Muscle layer of duodenum (tissue), 2 donors: Measurements from ENCODE around the gene EHF.
"Not testable (repeated sequence)": the region's sequence is repeated elsewhere in the genome, so short reads cannot be mapped to it uniquely, and the experiment has no call there.

Experiments
- H3K27ac ChIP-seq: one replicate; pipeline ENCODE4 v1.7.0; 2013; ENCODE audit warnings: mild to moderate bottlenecking, low read length
- H3K27me3 ChIP-seq: one replicate; pipeline ENCODE4 v1.7.0; 2013; ENCODE audit warnings: low read depth, mild to moderate bottlenecking, control low read depth, low read length
- H3K36me3 ChIP-seq, 2 donors: one replicate each; pipeline ENCODE4 v1.7.0; 2013; ENCODE audit warnings: low read length in 2 of 2, control low read depth in 1 of 2, mild to moderate bottlenecking in 1 of 2; ENCODE audit not compliant: insufficient read depth in 2 of 2, control insufficient read depth in 1 of 2
- H3K4me1 ChIP-seq, 2 donors: one replicate each; pipeline ENCODE4 v1.7.0; 2013; ENCODE audit warnings: low read length in 2 of 2, mild to moderate bottlenecking in 2 of 2, control low read depth in 1 of 2, moderate library complexity in 1 of 2; ENCODE audit not compliant: insufficient read depth in 2 of 2, control insufficient read depth in 1 of 2
- H3K4me3 ChIP-seq, 2 donors: one replicate each; pipeline ENCODE4 v1.7.0; 2013; ENCODE audit warnings: low read length in 2 of 2, low read depth in 1 of 2, mild to moderate bottlenecking in 1 of 2
- H3K9me3 ChIP-seq, 2 donors: one replicate each; pipeline ENCODE4 v1.7.0; 2013; ENCODE audit warnings: low read length in 2 of 2, control low read depth in 1 of 2, mild to moderate bottlenecking in 1 of 2; ENCODE audit not compliant: control insufficient read depth in 1 of 2
- donor health status: healthy.

The EHF gene

DNA sequence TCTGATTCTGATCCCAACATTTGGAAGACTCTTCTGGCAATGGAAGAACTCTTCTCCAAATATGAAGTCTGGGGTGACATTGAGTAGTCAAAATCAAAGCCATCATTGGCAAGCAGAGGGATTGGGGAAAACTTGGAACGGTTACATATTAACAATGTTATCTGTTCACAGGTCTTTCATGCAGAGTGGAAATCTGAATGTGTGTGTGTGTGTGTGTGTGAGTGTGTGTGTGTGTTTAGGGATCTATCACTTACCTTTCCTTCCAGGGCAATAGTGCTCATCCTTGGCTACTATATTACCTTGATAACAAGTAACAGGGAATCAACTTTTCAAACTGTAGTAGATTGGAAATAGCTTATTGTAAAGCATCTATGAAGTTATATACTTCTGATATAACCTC is 55.3 kb downstream of the EHF start:
- Histone ChIP-seq H3K27me3 (no peaks in the 10 kb centered on the region), H3K4me3 (no peak overlapping the region), H3K27ac (no peak overlapping the region), H3K36me3 (no peaks in the 10 kb centered on the region), H3K9me3 (peaks cover 0 to 6% of the 10 kb centered on the region in 2 donors), H3K4me1 (no peaks in the 10 kb centered on the region)

DNA sequence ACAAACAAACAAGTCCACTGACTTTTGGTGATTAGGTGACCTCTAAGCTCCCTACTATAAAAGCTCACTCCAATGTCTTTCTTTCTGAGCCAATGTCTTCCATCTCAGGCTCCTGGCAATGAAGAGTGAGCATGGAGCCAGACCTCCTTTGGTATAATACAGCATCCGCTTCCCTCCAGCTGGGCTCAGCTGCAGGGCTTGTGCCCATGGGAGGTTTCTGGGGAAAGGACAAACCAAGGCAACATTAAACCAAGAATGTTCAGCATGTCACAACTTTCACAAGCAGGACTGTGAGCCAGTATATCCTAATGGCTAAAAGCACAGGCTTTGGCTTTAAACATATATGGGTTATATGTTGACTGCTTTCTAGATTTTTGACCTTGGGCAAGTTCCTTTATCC is 58.8 kb downstream of the EHF start:
- no peak overlapping the region for H3K27ac ChIP-seq
- no peaks in the 10 kb centered on the region for H3K36me3 ChIP-seq
- H3K4me3 ChIP-seq, result no peak overlapping the region
- no peaks in the 10 kb centered on the region for H3K27me3 ChIP-seq
- no peaks in the 10 kb centered on the region for H3K4me1 ChIP-seq
- no peaks in the 10 kb centered on the region for H3K9me3 ChIP-seq

DNA sequence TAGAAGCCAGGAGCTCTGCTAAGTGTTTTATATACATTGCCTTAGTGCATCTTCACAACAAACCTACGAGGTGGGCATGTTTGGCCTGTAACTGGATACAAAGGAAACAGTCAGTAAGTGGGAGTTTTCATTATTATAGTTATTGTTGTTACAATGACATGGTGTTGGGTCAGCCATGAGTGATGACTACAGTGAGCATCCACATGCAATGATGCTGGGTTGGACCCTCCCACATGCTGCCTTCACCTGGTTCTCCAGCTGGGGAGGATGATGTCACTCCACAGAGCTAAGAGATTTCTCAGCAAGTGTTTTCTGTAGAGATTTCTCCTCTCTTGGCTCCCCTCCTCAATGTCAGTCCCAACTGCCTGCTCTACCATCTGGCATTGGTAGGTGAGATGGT is 59.3 kb downstream of the EHF start:
- Histone ChIP-seq H3K4me3 (no peak overlapping the region), H3K36me3 (no peaks in the 10 kb centered on the region), H3K4me1 (no peaks in the 10 kb centered on the region), H3K27me3 (no peaks in the 10 kb centered on the region), H3K27ac (no peak overlapping the region), H3K9me3 (no peaks in the 10 kb centered on the region)

DNA sequence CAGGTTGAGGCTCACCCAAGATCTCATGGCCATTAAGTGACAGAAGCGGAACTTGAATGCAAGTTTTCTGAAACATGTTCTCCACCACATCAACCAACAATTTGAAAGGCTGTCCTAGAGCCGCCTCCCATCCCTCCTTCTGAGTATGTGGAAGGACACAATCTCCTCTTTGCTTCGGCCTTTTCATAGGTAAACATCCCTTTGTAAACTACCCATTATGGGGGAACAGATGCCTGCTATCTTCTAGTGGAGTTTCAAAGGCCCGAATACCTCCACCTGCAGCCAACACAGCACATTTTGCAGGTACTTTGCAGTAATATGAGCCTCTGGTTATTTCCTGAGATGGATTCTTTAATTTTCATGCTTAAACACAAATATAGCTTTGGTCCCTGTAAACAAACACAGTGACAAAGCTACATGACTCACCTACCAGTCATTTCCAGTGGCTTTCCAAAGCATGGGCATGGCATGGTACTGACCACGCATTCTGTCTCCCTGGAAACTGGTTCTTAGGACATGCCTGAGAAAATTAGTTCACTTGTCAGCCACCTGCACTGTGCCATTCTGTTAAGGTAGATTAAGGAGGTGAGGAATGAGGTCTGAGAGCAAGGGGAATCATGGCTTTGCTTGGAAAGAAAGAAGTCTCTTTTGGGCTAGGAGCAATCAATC is 60.2 kb downstream of the EHF start:
- no peak overlapping the region for H3K27ac ChIP-seq
- no peaks in the 10 kb centered on the region for H3K36me3 ChIP-seq

DNA sequence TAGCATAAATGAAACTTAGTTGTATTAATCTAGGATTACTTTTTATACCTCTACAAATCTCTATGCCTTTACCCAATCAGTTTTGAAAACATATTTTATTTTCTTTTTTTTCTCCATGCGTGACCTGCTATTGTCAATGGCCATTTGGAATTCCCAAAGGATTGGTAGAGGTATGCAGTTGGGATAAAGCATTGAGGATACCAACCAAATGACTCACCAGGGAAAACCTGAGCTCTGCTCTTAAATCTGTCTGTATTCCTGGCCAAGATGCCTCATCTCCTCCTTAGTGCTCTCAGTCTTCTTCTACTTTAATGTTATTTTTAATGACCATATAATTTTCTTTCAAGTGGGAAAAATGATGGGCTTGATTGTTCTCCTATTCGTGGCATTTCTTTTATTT is 61.9 kb downstream of the EHF start:
- no peaks in the 10 kb centered on the region for H3K9me3 ChIP-seq
- H3K27ac ChIP-seq, result no peak overlapping the region
- no peak overlapping the region for H3K4me3 ChIP-seq
- no peaks in the 10 kb centered on the region for H3K4me1 ChIP-seq
- no peaks in the 10 kb centered on the region for H3K27me3 ChIP-seq
- no peaks in the 10 kb centered on the region for H3K36me3 ChIP-seq

More for the DNA sequence above, 60.2 kb downstream of the EHF start:
- H3K9me3 ChIP-seq, result no peaks in the 10 kb centered on the region
- no peaks in the 10 kb centered on the region for H3K27me3 ChIP-seq
- no peak overlapping the region for H3K4me3 ChIP-seq
- no peaks in the 10 kb centered on the region for H3K4me1 ChIP-seq

DNA sequence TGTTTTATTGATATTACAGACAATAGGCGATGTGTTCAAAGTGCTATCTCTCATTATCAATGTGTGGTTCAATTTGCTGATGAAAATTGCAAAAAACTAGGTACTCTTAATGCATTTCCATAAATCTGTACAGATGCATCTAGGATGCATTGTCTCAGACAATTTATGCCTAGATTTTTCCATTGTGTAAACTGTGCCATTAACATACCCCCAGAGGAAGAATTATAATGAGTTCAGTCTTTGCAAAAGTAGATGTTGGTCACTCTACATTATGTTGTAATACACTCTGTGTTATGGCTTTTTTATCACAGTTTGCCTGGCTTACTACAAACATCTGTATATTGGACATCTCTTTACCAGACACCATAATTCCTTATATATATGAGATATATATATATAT is 62.5 kb downstream of the EHF start:
- H3K9me3 ChIP-seq, result no peaks in the 10 kb centered on the region
- H3K4me1 ChIP-seq, result no peaks in the 10 kb centered on the region
- H3K27me3 ChIP-seq, result no peaks in the 10 kb centered on the region
- H3K36me3 ChIP-seq, result no peaks in the 10 kb centered on the region
- H3K4me3 ChIP-seq, result no peak overlapping the region
- no peak overlapping the region for H3K27ac ChIP-seq

DNA sequence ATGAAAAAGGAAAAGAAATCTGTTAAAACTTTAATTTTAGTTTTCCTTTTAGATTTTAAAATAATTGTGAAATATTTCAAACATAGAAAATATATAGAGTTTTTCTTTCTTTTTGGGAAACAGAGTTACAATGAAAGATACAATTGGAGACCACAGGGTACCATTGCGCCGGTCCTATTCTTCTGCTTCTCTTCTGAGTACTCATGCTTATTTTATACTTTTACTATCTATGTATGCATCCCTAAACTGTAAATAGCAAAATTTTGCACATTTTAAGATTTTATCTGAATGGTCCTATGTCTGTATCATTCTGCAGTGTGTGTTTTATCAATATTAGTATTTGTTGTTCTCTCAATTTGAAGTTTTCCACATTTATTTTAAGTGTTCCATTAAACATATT is 65.0 kb downstream of the EHF start:
- Histone ChIP-seq H3K4me1 (no peaks in the 10 kb centered on the region), H3K9me3 (no peaks in the 10 kb centered on the region), H3K4me3 (no peak overlapping the region), H3K27ac (no peak overlapping the region), H3K27me3 (no peaks in the 10 kb centered on the region), H3K36me3 (no peaks in the 10 kb centered on the region)

DNA sequence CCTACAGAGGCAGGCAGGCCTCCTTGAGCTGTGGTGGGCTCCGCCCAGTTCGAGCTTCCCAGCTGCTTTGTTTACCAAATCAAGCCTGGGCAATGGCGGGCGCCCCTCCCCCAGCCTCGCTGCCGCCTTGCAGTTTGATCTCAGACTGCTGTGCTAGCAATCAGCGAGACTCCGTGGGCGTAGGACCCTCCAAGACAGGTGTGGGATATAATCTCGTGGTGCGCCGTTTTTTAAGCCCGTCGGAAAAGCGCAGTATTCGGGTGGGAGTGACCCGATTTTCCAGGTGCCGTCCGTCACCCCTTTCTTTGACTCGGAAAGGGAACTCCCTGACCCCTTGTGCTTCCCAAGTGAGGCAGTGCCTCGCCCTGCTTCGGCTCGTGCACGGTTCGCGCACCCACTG is 71.4 kb downstream of the EHF start:
- H3K4me1 ChIP-seq, H3K27me3 ChIP-seq, H3K4me3 ChIP-seq, H3K27ac ChIP-seq, H3K9me3 ChIP-seq, H3K36me3 ChIP-seq: not testable (repeated sequence)

DNA sequence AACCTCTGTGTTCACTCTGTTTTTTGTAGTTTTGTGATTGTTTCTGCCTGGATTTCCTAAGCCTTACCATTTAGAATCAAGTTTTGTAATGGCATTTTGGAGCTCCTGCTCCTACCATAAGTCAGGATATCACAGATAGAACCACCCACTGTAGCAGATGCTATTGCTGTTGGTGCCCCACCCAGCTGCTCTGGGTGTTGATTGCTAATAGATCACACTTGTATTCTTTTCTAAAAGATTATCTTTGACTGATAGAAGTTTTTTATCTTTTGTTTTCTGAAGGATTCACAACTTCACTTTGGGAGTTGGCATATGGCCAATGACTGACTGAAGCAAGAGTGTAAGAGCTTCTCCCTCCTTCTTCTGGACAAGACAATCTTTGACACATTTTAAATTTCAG is 76.0 kb downstream of the EHF start:
- peaks cover 2 to 4% of the 10 kb centered on the region in 2 donors for H3K9me3 ChIP-seq
- no peak overlapping the region for H3K27ac ChIP-seq
- no peaks in the 10 kb centered on the region for H3K4me1 ChIP-seq
- H3K4me3 ChIP-seq, result no peak overlapping the region
- no peaks in the 10 kb centered on the region for H3K27me3 ChIP-seq
- H3K36me3 ChIP-seq, result no peaks in the 10 kb centered on the region

DNA sequence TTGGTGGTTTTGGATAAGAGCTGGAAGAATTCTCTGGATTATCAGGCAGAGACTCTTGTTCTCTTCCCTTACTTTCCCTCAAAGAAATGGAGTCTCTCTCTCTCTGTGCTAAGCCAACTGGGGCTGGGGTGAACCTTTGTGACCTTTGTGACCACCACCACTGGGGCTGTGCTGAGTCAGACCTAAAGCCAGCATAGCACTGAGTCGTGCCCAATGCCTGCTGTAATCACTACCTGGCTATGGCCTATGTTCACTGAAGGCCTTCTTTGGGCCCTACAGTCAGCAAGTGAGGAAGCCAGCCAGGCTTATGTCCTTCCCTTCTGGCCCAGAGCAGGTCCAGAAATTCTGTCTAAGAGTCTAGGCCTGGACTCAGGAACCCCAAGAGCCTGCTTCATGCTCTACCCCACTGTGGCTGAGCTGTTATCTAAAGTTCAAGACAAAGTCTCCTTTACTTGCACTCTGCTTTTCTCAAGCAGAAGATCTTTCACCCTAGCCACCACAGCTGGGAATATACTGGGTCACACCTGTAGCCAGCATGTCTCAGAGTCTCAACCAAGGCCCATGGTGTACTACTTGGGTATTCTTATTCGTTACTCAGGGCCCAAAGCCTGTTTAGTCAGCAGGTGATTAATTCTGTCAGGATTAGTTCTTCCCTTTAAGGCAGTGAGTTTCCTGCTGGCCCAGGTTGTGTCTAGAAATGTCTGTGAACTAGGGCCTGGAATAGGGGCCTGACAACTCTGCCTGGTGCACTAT is 86.0 kb downstream of the EHF start:
- no peak overlapping the region for H3K4me3 ChIP-seq
- H3K27ac ChIP-seq, result no peak overlapping the region

DNA sequence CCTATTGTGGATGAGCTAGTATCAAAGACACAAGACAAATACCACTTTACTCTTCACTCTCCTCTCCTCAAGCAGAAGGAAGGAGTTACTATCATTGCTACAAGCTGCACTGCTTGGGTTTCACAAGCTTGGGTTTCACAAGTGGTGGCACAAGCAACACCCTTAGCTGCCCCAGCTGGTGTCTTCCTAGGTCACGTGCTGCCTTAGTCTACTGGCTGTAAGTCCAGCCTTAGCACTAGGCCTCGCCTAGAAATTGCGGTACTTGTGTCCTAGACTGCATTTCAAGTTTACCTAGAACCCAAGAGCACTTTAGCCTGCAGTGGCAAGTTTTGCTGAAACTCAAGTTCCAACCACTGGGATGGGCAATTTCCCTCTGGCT is 86.6 kb downstream of the EHF start:
- Histone ChIP-seq H3K4me1 (no peaks in the 10 kb centered on the region), H3K27ac (no peak overlapping the region), H3K9me3 (peaks cover 3 to 16% of the 10 kb centered on the region in 2 donors), H3K27me3 (no peaks in the 10 kb centered on the region), H3K36me3 (no peaks in the 10 kb centered on the region), H3K4me3 (no peak overlapping the region)

More for the DNA sequence above, 86.0 kb downstream of the EHF start:
- Histone ChIP-seq H3K27me3 (no peaks in the 10 kb centered on the region), H3K9me3 (peaks cover 2 to 12% of the 10 kb centered on the region in 2 donors), H3K4me1 (no peaks in the 10 kb centered on the region), H3K36me3 (no peaks in the 10 kb centered on the region)
